ENCODE data around the gene RBPMS2.

Gene RBPMS2

GRCh38 chr15:64717130-64717529 lies 58.3 kb downstream of the RBPMS2 start:
- DNase-seq = peak; percentile 48

GRCh38 chr15:64716452-64716851 lies 58.9 kb downstream of the RBPMS2 start:
- no peak for DNase-seq

DNA sequence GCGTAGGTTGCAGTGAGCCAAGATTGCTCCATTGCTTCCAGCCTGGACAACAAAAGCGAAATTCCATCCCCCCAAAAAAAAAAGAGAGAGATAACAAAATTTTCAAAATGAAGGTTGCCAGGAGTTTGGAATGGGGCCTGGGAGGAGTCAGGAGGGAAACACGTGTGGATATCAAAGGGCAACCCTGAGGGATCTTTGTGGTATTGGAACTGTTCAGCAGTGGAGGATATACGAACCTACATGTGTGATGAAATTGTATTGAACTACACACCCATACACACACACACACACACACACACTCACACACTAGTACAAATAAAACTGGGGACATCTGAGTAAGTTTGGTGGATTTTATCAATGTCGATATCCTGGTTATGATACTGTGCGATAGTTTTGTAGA lies 61.8 kb downstream of the RBPMS2 start:
- no peak for DNase-seq

DNA sequence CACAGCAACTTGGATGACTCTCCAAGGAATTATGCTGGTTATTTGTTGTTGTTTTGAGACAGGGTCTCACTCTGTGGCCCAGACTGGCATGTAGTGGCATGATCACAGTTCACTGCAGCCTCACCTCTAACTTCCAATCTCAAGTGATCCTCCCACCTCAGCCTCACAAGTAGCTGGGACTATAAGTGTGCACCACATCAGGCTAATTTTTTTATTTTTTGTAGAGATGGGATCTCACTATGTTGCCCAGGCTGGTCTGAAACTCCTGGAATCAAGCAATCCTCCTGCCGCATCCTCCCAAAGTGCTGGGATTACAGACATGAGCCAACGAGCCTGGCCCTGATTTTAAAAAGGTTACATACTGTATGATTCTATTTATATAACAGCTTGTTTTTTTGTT lies 63.0 kb downstream of the RBPMS2 start:
- no peak for DNase-seq

DNA sequence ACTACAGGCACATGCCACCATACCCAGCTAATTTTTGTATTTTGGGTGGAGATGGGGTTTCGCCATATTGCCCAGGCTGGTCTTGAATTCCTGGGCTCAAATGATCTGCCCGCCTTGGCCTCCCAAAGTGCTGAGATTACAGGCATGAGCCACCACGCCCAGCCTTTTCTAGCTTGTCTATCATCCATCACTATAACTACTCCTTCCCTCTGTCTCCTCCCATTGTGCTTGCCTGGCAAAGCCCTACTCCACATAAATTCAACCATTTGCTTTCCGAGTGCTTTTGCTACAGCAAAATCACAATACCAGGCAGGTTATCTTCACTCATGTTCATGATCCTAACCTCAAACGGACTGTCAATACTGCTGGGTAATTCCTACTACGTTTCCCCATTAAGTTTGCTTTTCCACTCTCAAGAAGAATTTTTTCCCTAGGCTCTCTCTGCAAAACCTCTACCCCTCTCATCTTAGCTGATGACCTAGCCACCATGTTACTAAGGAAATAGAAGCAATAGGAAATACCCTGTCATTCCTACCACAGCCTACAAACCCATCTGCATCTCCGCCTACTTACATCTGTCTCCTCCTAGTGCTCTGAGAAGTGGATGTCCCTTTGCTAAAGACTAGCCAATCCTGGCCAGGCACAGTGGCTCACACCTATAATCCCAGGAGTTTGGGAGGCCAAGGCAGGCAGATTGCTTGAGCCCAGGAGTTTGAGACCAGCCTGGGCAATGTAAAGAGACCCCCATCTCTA lies 64.5 kb downstream of the RBPMS2 start:
- DNase-seq = no peak

- no peak for DNase-seq
These were observed 69.1 kb downstream of the RBPMS2 start for GRCh38 chr15:64706011-64706911.

DNA sequence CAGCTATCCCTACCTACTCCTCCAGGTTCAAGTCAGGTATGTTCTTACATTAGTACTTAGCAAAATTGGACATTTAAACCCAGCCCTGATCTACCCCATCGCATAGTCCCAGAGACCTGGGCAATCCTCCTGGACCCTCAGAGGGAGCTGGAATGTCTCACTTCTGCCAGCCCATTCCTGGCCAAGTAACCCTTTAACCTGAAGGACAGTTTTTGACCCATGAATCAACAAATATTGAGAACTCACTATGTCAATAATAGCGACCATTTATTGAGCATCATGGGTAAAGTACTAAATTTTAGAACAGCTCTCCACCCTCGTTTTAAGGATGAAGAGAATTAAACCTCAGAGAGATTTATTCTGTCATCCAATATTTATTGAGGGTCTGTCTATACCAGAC lies 70.4 kb downstream of the RBPMS2 start:
- no peak for DNase-seq

DNA sequence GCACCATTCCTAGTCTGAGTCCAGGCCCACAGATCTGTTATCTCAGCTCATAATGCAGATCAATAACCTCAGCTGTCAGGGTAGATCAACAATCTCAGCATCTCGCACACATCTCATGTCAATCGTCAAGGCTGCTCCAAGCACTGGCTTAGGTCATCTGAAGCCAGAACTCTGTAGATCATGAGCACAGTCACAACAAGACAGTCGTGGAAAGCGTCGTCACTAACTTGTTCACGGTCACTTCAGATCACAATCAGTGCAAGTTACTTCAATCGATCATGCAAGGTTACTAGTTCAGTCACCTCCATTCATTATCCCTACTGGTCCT lies 71.8 kb downstream of the RBPMS2 start:
- DNase-seq = no peak

- DNase-seq = peak; percentile 97
These were observed 72.4 kb downstream of the RBPMS2 start for GRCh38 chr15:64702816-64703631.

- DNase-seq = no peak
These were observed 73.8 kb downstream of the RBPMS2 start for GRCh38 chr15:64701482-64702184.

GRCh38 chr15:64701051-64701450 lies 74.3 kb downstream of the RBPMS2 start:
- no peak for DNase-seq

DNA sequence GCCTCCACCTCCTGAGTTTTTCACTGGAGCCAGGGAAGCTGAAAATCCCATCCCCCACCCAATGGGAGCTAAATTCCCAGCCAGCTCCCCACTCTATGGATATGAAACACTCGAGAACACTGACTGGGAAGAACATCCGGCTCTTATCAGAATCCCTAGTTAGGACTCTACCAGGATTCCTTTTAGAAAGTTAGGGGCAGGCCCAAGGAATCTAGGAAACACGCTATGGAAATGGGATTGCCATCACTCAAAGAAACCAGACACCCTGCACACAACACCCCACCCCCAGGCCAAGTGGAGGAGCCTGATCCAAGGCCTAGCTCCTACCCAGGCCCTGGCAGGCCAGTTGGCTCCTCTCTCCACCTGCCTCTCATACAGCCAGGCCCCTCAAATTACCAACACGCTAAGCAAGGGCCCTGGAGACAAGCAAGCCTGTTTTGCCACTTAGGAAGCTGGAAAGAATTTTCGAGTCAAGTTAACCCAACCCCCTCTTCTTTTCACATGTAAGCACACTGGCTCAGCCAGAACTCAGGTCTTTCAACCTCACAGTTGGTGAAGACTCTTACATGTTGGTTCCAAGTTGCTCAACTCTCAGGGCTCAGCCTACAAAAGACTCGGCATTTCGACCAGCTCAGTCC lies 75.5 kb downstream of the RBPMS2 start:
- no peak for DNase-seq

DNA sequence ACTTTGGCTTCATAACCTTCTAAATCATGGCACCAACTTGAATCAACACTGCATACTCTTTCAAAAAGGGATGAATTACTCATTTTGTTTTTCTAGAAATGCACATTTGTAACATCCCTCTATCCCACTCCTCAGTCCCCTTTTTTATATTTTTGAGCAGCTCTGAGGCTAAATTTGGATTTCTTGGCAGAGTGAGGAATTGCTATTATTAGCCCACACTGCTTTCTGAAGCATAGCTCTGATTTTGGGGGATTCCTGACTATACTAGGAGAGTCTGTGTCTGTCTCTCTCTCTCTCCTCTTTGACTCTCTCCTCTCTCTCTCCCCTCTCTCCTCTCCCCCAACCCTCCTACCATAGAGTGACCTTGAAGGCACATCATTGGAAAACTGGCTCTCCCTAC lies 76.6 kb downstream of the RBPMS2 start:
- DNase-seq = no peak

DNA sequence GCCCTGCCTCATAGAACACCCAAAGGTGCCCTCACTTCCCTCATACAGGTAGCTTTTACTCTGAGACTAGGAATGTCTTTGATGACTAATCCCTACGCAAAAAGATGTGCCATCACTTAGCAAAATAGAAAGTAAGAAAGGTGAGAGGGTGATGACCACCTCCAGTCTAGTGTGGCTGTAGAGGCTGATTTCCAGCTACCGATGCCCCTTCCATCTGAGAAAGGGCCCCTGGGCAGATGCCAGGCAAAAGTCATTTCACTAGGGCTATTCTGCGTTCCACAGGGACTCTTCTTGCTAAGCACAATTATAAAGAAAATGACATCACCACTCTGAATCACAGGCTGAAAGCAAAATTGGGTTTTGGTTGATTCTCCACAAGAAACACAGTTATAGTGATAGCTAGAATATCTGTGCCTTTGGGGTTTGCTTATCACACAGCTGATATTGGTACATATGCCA lies 77.4 kb downstream of the RBPMS2 start:
- DNase-seq = no peak

DNA sequence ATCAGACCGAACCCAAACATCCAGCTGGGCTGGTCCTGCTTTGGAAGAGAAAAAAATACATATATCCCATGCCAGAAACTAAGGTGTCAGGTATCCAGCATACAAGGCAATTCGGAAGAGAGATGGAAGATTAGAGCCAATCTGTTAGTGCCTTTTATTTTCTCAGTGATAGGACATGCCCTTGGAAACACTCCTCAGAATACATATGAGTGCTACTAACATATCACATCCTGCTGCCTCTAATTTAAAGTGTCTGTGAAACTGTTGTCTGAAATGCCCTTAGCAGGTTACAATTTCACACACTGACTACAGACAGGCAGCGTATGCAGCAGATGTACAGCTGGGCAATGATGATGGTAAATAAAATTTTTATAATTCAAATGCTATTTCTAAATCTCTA lies 78.9 kb downstream of the RBPMS2 start:
- DNase-seq = no peak

DNA sequence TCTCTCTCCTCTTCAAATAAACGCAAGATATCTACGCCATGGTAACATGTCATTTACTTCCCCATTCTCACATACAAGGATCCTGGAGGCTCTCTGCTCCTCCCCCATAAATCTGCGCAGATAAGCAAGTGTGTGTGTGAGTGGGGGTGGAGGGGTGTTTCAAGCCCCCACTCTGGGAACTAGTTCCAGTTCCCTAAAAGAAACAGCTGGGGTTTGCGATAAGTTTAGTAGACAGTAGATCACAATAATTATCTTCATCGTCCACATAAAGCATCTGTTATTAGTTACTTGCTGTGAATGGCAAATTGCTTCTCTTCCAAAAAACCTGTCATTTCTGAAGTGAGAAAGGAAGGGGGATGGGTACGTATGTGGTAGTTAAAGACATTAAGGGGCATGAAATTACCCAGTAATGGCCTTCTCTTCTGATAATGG lies 79.8 kb downstream of the RBPMS2 start:
- no peak for DNase-seq

GRCh38 chr15:64694816-64695215 lies 80.6 kb downstream of the RBPMS2 start:
- DNase-seq = no peak

- no peak for DNase-seq
These were observed 82.3 kb downstream of the RBPMS2 start for GRCh38 chr15:64693134-64693533.

DNA sequence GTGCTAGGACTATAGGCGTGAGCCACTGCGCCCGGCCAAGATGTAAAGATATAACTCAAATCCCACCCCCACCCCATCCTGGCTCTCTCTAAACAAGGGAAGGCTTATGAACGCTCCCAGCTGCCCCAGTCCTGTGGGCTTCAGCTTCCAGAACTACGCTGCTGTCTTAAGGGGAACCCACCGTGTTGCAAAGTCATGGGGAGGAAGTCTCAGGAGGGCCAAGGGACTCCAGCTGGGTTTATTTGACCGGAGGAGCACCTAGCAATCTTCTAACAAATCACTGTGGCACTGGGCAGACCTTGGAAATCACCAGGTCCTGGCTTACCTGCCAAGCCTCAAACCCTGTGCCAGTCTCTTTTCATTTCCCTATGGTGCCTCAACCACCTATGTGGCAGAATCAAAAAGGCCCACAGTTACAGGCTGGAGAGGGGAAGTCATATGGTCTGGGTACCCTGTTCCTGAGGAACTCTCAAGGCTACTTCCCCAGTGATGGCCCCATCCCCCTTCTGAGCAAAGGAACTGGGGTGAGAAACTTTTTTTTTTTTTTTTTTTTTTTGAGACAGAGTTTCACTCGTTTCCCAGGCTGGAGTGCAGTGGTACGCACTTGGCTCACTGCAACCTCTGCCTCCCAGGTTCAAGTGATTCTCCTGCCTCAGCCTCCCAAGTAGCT lies 83.4 kb downstream of the RBPMS2 start:
- no peak for DNase-seq

- DNase-seq = no peak
These were observed 84.7 kb downstream of the RBPMS2 start for GRCh38 chr15:64690578-64691296.

- DNase-seq = no peak
These were observed 85.4 kb downstream of the RBPMS2 start for GRCh38 chr15:64690008-64690407.
